Adrenal gland (tissue), 5 donors: ENCODE results near the gene TM9SF1.

ENCODE experiments used
- POLR2A ChIP-seq, 2 donors: fragments of 450-650 bp; IDR thresholded peaks; one replicate each; pipeline ENCODE4 v1.6.1; 2017; ENCODE audit warnings: antibody characterized with exemption in 2 of 2, mild to moderate bottlenecking in 2 of 2, moderate library complexity in 1 of 2
- TF ChIP-seq, protein P1 (sequence below), 6 experiments: fragments of 450-650 bp in 4 of 6; fragments of 200-600 bp in 2 of 6; sonication (generic) in 1 of 6; IDR thresholded peaks; 1 replicate in 5 of 6; 2 replicates in 1 of 6; pipeline versions ENCODE4 v1.5.1 to v1.8.0; 2016 to 2021; ENCODE audit warnings: antibody characterized with exemption in 6 of 6, mild to moderate bottlenecking in 2 of 6, moderate library complexity in 1 of 6
- donor health status: DM: no; HTN: no; CAD: no.

DNA sequence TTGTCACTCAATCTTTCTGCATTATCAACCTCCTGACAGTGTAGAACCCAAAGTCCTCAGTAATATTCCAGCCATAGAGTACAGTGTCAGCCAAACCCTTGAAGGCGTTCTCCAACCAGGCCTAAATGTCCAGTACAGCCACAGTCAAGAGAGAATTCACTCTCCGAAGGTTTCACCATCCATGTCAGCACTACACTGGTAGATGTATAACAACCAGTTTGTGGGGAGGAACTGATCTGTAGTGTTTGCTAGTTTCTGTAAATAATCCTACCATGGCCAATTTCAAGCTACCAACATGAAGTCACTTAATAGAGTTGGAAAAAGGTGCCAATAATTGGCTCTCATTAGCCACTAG, 21.1 kb upstream of the TM9SF1 start:
- TF ChIP-seq, protein P1, sequence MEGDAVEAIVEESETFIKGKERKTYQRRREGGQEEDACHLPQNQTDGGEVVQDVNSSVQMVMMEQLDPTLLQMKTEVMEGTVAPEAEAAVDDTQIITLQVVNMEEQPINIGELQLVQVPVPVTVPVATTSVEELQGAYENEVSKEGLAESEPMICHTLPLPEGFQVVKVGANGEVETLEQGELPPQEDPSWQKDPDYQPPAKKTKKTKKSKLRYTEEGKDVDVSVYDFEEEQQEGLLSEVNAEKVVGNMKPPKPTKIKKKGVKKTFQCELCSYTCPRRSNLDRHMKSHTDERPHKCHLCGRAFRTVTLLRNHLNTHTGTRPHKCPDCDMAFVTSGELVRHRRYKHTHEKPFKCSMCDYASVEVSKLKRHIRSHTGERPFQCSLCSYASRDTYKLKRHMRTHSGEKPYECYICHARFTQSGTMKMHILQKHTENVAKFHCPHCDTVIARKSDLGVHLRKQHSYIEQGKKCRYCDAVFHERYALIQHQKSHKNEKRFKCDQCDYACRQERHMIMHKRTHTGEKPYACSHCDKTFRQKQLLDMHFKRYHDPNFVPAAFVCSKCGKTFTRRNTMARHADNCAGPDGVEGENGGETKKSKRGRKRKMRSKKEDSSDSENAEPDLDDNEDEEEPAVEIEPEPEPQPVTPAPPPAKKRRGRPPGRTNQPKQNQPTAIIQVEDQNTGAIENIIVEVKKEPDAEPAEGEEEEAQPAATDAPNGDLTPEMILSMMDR (IDR thresholded peaks at IDR 0.05): no peak
- no peak for TF ChIP-seq POLR2A (IDR thresholded peaks at IDR 0.05)
